ENCODE results near the gene TRIM14.
"Not testable (repeated sequence)": the region's sequence is repeated elsewhere in the genome, so short reads cannot be mapped to it uniquely, and the experiment has no call there.

Gene TRIM14

GRCh38 chr9:98034593-98035546, 84.2 kb downstream of the TRIM14 start:
- DNase-seq (ENCODE audit: low read depth, low spot score): peak; percentile 86
- H3K4me3 ChIP-seq (ENCODE audit: low read length): peak overlapping the region; percentile 29

GRCh38 chr9:98031935-98032334, 87.1 kb downstream of the TRIM14 start:
- no peak for DNase-seq (ENCODE audit: low read depth, low spot score)
- H3K4me3 ChIP-seq (ENCODE audit: low read length): no peak overlapping the region

- no peak overlapping the region for H3K4me3 ChIP-seq (ENCODE audit: low read length)
- DNase-seq (ENCODE audit: low read depth, low spot score): no peak
Measured at GRCh38 chr9:98031169-98031568, 87.9 kb downstream of the TRIM14 start.

GRCh38 chr9:98024702-98025101, 94.3 kb downstream of the TRIM14 start:
- DNase-seq (ENCODE audit: low read depth, low spot score): no peak
- H3K4me3 ChIP-seq (ENCODE audit: low read length): no peak overlapping the region

- H3K4me3 ChIP-seq (ENCODE audit: low read length): no peak overlapping the region
- no peak for DNase-seq (ENCODE audit: low read depth, low spot score)
Measured at GRCh38 chr9:98022447-98022846, 96.6 kb downstream of the TRIM14 start.

- no peak for DNase-seq (ENCODE audit: low read depth, low spot score)
- no peak overlapping the region for H3K4me3 ChIP-seq (ENCODE audit: low read length)
Measured at GRCh38 chr9:98021306-98022040, 97.5 kb downstream of the TRIM14 start.

GRCh38 chr9:98020476-98021145, 98.4 kb downstream of the TRIM14 start:
- DNase-seq (ENCODE audit: low read depth, low spot score): no peak
- no peak overlapping the region for H3K4me3 ChIP-seq (ENCODE audit: low read length)

GRCh38 chr9:98019869-98020268, 99.2 kb downstream of the TRIM14 start:
- H3K4me3 ChIP-seq (ENCODE audit: low read length); DNase-seq (ENCODE audit: low read depth, low spot score): not testable (repeated sequence)
